Kidney (tissue), 14 donors: Measurements from ENCODE around the gene SELENOI. TPM values are rescaled to one million over a fixed set of nuclear protein-coding genes. Genes with fewer than 3 reads are reported as not detected.

Experiments
- DNase-seq, 5 donors: peaks; one replicate each; pipeline ENCODE4 v3.0.0-alpha.2; 2013 to 2020
- FAIRE-seq: peaks from 2 replicates; lab custom pipeline; 2012; peaks lifted over from hg19 to GRCh38; lab: Jason Lieb, UNC
- H3K27ac ChIP-seq, 2 donors: one replicate each; pipeline ENCODE4 v1.7.0; 2013; ENCODE audit warnings: low read depth in 2 of 2, low read length in 2 of 2, inconsistent platforms in 1 of 2
- H3K27me3 ChIP-seq: one replicate; pipeline ENCODE4 v1.7.1; 2013; ENCODE audit warnings: low read length, inconsistent platforms; ENCODE audit not compliant: control insufficient read depth, insufficient read depth
- H3K36me3 ChIP-seq, 3 donors: one replicate each; pipeline versions ENCODE4 v1.7.0 to v1.7.1; 2013; ENCODE audit warnings: low read length in 3 of 3, control low read depth in 1 of 3, inconsistent platforms in 1 of 3; ENCODE audit not compliant: insufficient read depth in 3 of 3, control insufficient read depth in 2 of 3
- H3K4me1 ChIP-seq, 3 donors: one replicate each; pipeline versions ENCODE4 v1.7.0 to v1.7.1; 2013; ENCODE audit warnings: low read length in 3 of 3, inconsistent platforms in 1 of 3, low read depth in 1 of 3; ENCODE audit not compliant: control insufficient read depth in 2 of 3, insufficient read depth in 2 of 3
- H3K4me3 ChIP-seq, 3 donors: one replicate each; pipeline versions ENCODE4 v1.7.0 to v1.8.1; 2013; ENCODE audit warnings: low read length in 3 of 3, control low read depth in 1 of 3, inconsistent platforms in 1 of 3
- H3K9ac ChIP-seq, 3 donors: one replicate each; pipeline versions ENCODE4 v1.7.0 to v1.7.1; 2013; ENCODE audit warnings: low read length in 3 of 3, control low read depth in 1 of 3, inconsistent platforms in 1 of 3
- H3K9me3 ChIP-seq, 3 donors: one replicate each; pipeline versions ENCODE4 v1.7.0 to v1.7.1; 2013; ENCODE audit warnings: low read length in 3 of 3, control low read depth in 1 of 3, inconsistent platforms in 1 of 3; ENCODE audit not compliant: control insufficient read depth in 2 of 3, insufficient read depth in 1 of 3
- CTCF ChIP-seq: IDR thresholded peaks from 3 replicates; pipeline ENCODE4 v1.5.1; 2012; ENCODE audit warnings: mild to moderate bottlenecking, moderate library complexity, borderline replicate concordance; ENCODE audit not compliant: insufficient read depth; ENCODE audit errors: extremely low read depth
- intact Hi-C: fragments of 100-400 bp; cut with DNase I; formaldehyde crosslinking; loops from one replicate; pipeline ENCODE4 v1.11.1; 2022
- polyA plus RNA-seq: library from polyadenylated mRNA; stranded (reverse); fragments of 350-450 nt; fragmentation: Illumina TruSeq; extraction: RNeasy Lipid Tissue Mini Kit (QIAGEN cat#74804); gene quantifications from one replicate; pipeline ENCODE4 v1.2.3, GENCODE V29; 2014; ENCODE audit warnings: low read depth, low replicate concordance; ENCODE audit not compliant: insufficient read depth
- total RNA-seq: library from RNA; stranded (reverse); fragmentation: NEBNext Ultra II Directional; extraction: Animal tissue kit (Norgen Biotek cat#: 25700); gene quantifications from one replicate; pipeline ENCODE4 v1.2.1, GENCODE V29; 2021
- donor health status: control.
- donor health status: control.
- donor health status: control.
- donor health status: control.
- donor health status: control.
- donor health status: DM: yes; HTN: yes; CAD: no.
- donor health status: Normal renal cell carcinoma (clear cell type).

SELENOI gene
- total and polyA plus RNA-seq, 2 donors from 2014 or later: 5.3 to 23.7 TPM

DNA sequence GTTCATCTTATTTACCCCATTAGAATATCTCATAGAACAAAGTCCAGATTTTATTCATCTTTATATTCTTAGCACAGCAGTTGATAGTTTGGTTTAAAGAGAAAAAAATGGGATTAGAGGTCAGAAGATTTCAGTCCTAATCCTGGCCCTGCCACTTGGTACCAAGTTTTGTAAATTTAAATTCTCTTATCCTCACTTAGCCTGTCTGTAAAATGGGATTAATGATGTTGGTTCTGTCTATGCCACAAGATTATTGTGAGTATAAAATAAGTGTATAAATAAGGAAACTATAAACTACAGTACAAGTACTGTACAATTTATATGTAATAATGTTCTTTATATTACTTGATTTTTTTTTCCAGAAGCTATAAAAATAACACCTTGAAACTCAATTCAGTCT, 38.7 kb downstream of the SELENOI start:
- no peak for TF ChIP-seq CTCF
- no peak for FAIRE-seq
- Histone ChIP-seq H3K9me3 (no peaks in the 10 kb centered on the region), H3K9ac (no peak overlapping the region), H3K27ac (no peak overlapping the region), H3K27me3 (no peaks in the 10 kb centered on the region), H3K4me3 (no peak overlapping the region), H3K4me1 (no peaks in the 10 kb centered on the region), H3K36me3 (peaks cover 2 to 18% (median 3%) of the 10 kb centered on the region in 3 donors)
- intact Hi-C loops: no loop called here
- DNase-seq: no peak

- TF ChIP-seq CTCF: no peak
- Histone ChIP-seq H3K9ac (no peak overlapping the region), H3K4me1 (no peaks in the 10 kb centered on the region), H3K4me3 (no peak overlapping the region), H3K9me3 (no peaks in the 10 kb centered on the region), H3K27ac (no peak overlapping the region), H3K36me3 (peaks cover 2 to 18% (median 5%) of the 10 kb centered on the region in 3 donors), H3K27me3 (no peaks in the 10 kb centered on the region)
- intact Hi-C loops: no loop called here
- DNase-seq (no peak), FAIRE-seq (no peak)
Observed at GRCh38 chr2:26387189-26387588, 41.2 kb downstream of the SELENOI start.

- no peak for FAIRE-seq
Observed at GRCh38 chr2:26394694-26395093, 48.8 kb downstream of the SELENOI start.

More at GRCh38 chr2:26394694-26395093, 48.8 kb downstream of the SELENOI start:
- H3K9me3 ChIP-seq: no peaks in the 10 kb centered on the region
- intact Hi-C loops: no loop called here
- H3K27ac ChIP-seq: no peak overlapping the region
- H3K4me1 ChIP-seq: no peaks in the 10 kb centered on the region
- H3K4me3 ChIP-seq: no peak overlapping the region
- H3K9ac ChIP-seq: no peak overlapping the region
- H3K27me3 ChIP-seq: no peaks in the 10 kb centered on the region
- TF ChIP-seq CTCF: no peak
- peaks cover 0 to 1% (median 0%) of the 10 kb centered on the region in 3 donors for H3K36me3 ChIP-seq
- no peak for DNase-seq
